Measurements from ENCODE around the gene AUH. TPM values are rescaled to one million over a fixed set of nuclear protein-coding genes. Genes with fewer than 3 reads are reported as not detected.

The AUH gene
- total and polyA plus RNA-seq, 9 of the 15 experiments (the other 6 are each of a cell fraction or from before 2014, with no cell fraction given) = 3.4 to 29.0 (median 10.1) TPM

- TF ChIP-seq GABPB1 (CRISPR knock-in tag; IDR thresholded peaks at IDR 0.05) (no peak), FOXJ2 (tag; IDR thresholded peaks at IDR 0.05) (peak; percentile 56; the same call in 1 of the 2 replicates), NUFIP1 (IDR thresholded peaks at IDR 0.05; ENCODE audit: partially characterized antibody) (no peak), SMAD1 (IDR thresholded peaks at IDR 0.05; ENCODE audit: low read depth, low read length, partially characterized antibody) (no peak), MAFG (tag; conservative IDR thresholded peaks at IDR 0.05) (peak; percentile 46), EHMT2 (IDR thresholded peaks at IDR 0.05) (no peak), BRD9 (IDR thresholded peaks at IDR 0.05; ENCODE audit: low read depth, partially characterized antibody) (no peak), HNRNPK (IDR thresholded peaks at IDR 0.05; ENCODE audit: low read depth, low read length, poor library complexity, severe bottlenecking) (no peak), ZNF785 (CRISPR knock-in tag; IDR thresholded peaks at IDR 0.05) (no peak), DPF2 (IDR thresholded peaks at IDR 0.05) (peak; percentile 70), ELF1 (tag; IDR thresholded peaks at IDR 0.05) (no peak), POLR3G (IDR thresholded peaks at IDR 0.05; ENCODE audit: extremely low read depth, insufficient read length, insufficient replicate concordance) (no peak), ZNF449 (CRISPR knock-in tag; IDR thresholded peaks at IDR 0.05) (no peak), SMARCC2 (IDR thresholded peaks at IDR 0.05; ENCODE audit: low read depth) (peak; percentile 54), ZNF717 (CRISPR knock-in tag; IDR thresholded peaks at IDR 0.05) (no peak), ZNF174 (CRISPR knock-in tag; IDR thresholded peaks at IDR 0.05) (no peak), ZC3H8 (IDR thresholded peaks at IDR 0.05) (no peak), SMAD4 (CRISPR knock-in tag; conservative IDR thresholded peaks at IDR 0.05) (peak; percentile 72; the same call in 1 of the 2 replicates), ZNF408 (CRISPR knock-in tag; IDR thresholded peaks at IDR 0.05; ENCODE audit: low read depth) (no peak), FOXO4 (CRISPR knock-in tag; IDR thresholded peaks at IDR 0.05) (no peak), ARID3B (CRISPR knock-in tag; IDR thresholded peaks at IDR 0.05; ENCODE audit: borderline replicate concordance) (no peak), ID3 (CRISPR knock-in tag; IDR thresholded peaks at IDR 0.05) (no peak), ID3 (tag; IDR thresholded peaks at IDR 0.05) (peak; percentile 91), ZNF124 (CRISPR knock-in tag; IDR thresholded peaks at IDR 0.05) (no peak), NR2C1 (IDR thresholded peaks at IDR 0.05) (peak; percentile 44; the same call in 1 of the 2 replicates), NR2C1 (tag; IDR thresholded peaks at IDR 0.05) (peak; percentile 75), GATAD2A (IDR thresholded peaks at IDR 0.05) (no peak)
Measured at GRCh38 chr9:91197232-91198181, 164.2 kb downstream of the AUH start (continued).

Measured in K562 (cell line).